H1 (cell line): ENCODE measurements around the gene GRIK2. TPM values are rescaled to one million over a fixed set of nuclear protein-coding genes. Genes with fewer than 3 reads are reported as not detected.

ENCODE experiments used
- CREB1 ChIP-seq: IDR thresholded peaks from 2 replicates; pipeline ENCODE4 v1.6.1; 2012; ENCODE audit warnings: inconsistent platforms
- FOSL1 ChIP-seq: IDR thresholded peaks from 2 replicates; pipeline ENCODE4 v1.6.1; 2011; ENCODE audit warnings: mild to moderate bottlenecking, low read depth, low read length, moderate library complexity; ENCODE audit not compliant: insufficient read depth
- HDAC6 ChIP-seq: IDR thresholded peaks from one replicate; pipeline ENCODE4 v1.7.1; 2012; ENCODE audit warnings: low read depth, mild to moderate bottlenecking, inconsistent platforms, low read length, moderate library complexity
- JUND ChIP-seq: IDR thresholded peaks from 2 replicates; pipeline ENCODE4 v1.6.1; 2011; ENCODE audit warnings: mild to moderate bottlenecking, improper control_type of control experiment, low read length
- NRF1 ChIP-seq: IDR thresholded peaks from 2 replicates; pipeline ENCODE4 v1.6.1; 2011; ENCODE audit warnings: mild to moderate bottlenecking, low read depth, low read length, improper control_type of control experiment
- RAD21 ChIP-seq, 2 experiments: IDR thresholded peaks in 1 of 2; conservative IDR thresholded peaks in 1 of 2; 2 replicates each; pipeline ENCODE4 v1.6.1; 2011; ENCODE audit warnings: low read depth in 2 of 2, low read length in 2 of 2, improper control_type of control experiment in 1 of 2, inconsistent platforms in 1 of 2, mild to moderate bottlenecking in 1 of 2, moderate library complexity in 1 of 2
- RXRA ChIP-seq: IDR thresholded peaks from 2 replicates; pipeline ENCODE4 v1.6.1; 2011; ENCODE audit warnings: low read depth, mild to moderate bottlenecking, low read length, moderate library complexity; ENCODE audit not compliant: insufficient read depth
- SIN3A ChIP-seq, 2 experiments: IDR thresholded peaks in 1 of 2; conservative IDR thresholded peaks in 1 of 2; 2 replicates each; pipeline ENCODE4 v1.6.1; 2011 to 2012; ENCODE audit warnings: low read length in 2 of 2, improper control_type of control experiment in 1 of 2, low read depth in 1 of 2, mild to moderate bottlenecking in 1 of 2
- SP4 ChIP-seq: IDR thresholded peaks from 2 replicates; pipeline ENCODE4 v1.6.1; 2012; ENCODE audit warnings: low read length, inconsistent platforms
- TAF1 ChIP-seq: IDR thresholded peaks from 2 replicates; pipeline ENCODE4 v1.6.1; 2011; ENCODE audit warnings: mild to moderate bottlenecking, low read depth, low read length
- polyA plus RNA-seq, 7 experiments: library from polyadenylated mRNA; depleted of rRNA in 3 of 7; stranded (reverse) in 5 of 7; unstranded in 2 of 7; fragments of >200 nt in 5 of 7; fragments of 200-250 nt in 2 of 7; gene quantifications; 1 replicate in 5 of 7; 2 replicates in 1 of 7; 4 replicates in 1 of 7; pipeline versions ENCODE4 v1.2.1 to v1.2.3, GENCODE V29; 2011 to 2013; ENCODE audit warnings: missing spikeins in 2 of 7, mixed read lengths in 2 of 7
- total RNA-seq: library from RNA; stranded (reverse); fragmentation: NEBNext Ultra II Directional; extraction: Animal tissue kit (Norgen Biotek cat#: 25700); gene quantifications from 2 replicates; pipeline ENCODE4 v1.2.1, GENCODE V29; 2021
- TF ChIP-seq, protein P1 (sequence below): fragments of 300-600 bp; sonication (generic); IDR thresholded peaks from 2 replicates; pipeline ENCODE4 v1.7.1; 2012; ENCODE audit warnings: low read length, moderate library complexity, mild to moderate bottlenecking, inconsistent platforms; ENCODE audit not compliant: insufficient replicate concordance

The GRIK2 gene
- total and polyA plus RNA-seq, 2 of the 8 experiments (the other 6 are each of a cell fraction or from before 2014, with no cell fraction given), result 1.8 to 2.2 TPM

- TF ChIP-seq, protein P1, sequence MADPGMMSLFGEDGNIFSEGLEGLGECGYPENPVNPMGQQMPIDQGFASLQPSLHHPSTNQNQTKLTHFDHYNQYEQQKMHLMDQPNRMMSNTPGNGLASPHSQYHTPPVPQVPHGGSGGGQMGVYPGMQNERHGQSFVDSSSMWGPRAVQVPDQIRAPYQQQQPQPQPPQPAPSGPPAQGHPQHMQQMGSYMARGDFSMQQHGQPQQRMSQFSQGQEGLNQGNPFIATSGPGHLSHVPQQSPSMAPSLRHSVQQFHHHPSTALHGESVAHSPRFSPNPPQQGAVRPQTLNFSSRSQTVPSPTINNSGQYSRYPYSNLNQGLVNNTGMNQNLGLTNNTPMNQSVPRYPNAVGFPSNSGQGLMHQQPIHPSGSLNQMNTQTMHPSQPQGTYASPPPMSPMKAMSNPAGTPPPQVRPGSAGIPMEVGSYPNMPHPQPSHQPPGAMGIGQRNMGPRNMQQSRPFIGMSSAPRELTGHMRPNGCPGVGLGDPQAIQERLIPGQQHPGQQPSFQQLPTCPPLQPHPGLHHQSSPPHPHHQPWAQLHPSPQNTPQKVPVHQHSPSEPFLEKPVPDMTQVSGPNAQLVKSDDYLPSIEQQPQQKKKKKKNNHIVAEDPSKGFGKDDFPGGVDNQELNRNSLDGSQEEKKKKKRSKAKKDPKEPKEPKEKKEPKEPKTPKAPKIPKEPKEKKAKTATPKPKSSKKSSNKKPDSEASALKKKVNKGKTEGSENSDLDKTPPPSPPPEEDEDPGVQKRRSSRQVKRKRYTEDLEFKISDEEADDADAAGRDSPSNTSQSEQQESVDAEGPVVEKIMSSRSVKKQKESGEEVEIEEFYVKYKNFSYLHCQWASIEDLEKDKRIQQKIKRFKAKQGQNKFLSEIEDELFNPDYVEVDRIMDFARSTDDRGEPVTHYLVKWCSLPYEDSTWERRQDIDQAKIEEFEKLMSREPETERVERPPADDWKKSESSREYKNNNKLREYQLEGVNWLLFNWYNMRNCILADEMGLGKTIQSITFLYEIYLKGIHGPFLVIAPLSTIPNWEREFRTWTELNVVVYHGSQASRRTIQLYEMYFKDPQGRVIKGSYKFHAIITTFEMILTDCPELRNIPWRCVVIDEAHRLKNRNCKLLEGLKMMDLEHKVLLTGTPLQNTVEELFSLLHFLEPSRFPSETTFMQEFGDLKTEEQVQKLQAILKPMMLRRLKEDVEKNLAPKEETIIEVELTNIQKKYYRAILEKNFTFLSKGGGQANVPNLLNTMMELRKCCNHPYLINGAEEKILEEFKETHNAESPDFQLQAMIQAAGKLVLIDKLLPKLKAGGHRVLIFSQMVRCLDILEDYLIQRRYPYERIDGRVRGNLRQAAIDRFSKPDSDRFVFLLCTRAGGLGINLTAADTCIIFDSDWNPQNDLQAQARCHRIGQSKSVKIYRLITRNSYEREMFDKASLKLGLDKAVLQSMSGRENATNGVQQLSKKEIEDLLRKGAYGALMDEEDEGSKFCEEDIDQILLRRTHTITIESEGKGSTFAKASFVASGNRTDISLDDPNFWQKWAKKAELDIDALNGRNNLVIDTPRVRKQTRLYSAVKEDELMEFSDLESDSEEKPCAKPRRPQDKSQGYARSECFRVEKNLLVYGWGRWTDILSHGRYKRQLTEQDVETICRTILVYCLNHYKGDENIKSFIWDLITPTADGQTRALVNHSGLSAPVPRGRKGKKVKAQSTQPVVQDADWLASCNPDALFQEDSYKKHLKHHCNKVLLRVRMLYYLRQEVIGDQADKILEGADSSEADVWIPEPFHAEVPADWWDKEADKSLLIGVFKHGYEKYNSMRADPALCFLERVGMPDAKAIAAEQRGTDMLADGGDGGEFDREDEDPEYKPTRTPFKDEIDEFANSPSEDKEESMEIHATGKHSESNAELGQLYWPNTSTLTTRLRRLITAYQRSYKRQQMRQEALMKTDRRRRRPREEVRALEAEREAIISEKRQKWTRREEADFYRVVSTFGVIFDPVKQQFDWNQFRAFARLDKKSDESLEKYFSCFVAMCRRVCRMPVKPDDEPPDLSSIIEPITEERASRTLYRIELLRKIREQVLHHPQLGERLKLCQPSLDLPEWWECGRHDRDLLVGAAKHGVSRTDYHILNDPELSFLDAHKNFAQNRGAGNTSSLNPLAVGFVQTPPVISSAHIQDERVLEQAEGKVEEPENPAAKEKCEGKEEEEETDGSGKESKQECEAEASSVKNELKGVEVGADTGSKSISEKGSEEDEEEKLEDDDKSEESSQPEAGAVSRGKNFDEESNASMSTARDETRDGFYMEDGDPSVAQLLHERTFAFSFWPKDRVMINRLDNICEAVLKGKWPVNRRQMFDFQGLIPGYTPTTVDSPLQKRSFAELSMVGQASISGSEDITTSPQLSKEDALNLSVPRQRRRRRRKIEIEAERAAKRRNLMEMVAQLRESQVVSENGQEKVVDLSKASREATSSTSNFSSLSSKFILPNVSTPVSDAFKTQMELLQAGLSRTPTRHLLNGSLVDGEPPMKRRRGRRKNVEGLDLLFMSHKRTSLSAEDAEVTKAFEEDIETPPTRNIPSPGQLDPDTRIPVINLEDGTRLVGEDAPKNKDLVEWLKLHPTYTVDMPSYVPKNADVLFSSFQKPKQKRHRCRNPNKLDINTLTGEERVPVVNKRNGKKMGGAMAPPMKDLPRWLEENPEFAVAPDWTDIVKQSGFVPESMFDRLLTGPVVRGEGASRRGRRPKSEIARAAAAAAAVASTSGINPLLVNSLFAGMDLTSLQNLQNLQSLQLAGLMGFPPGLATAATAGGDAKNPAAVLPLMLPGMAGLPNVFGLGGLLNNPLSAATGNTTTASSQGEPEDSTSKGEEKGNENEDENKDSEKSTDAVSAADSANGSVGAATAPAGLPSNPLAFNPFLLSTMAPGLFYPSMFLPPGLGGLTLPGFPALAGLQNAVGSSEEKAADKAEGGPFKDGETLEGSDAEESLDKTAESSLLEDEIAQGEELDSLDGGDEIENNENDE, result peak; percentile 96
- no peak for TF ChIP-seq HDAC6
- TF ChIP-seq RXRA, result no peak
- TF ChIP-seq CREB1, result peak; percentile 61; the same call in 1 of the 2 replicates
- no peak for TF ChIP-seq SIN3A (conservative IDR thresholded peaks at IDR 0.05 in 1 of 2, IDR thresholded peaks at IDR 0.05 in 1 of 2; ENCODE audit: low read depth in 1 of 2, low read length in 2 of 2)
- TF ChIP-seq RAD21 (IDR thresholded peaks at IDR 0.05 in 1 of 2, conservative IDR thresholded peaks at IDR 0.05 in 1 of 2; ENCODE audit: low read depth in 2 of 2, low read length in 2 of 2), result no peak
- TF ChIP-seq TAF1, result no peak
- no peak for TF ChIP-seq FOSL1
- TF ChIP-seq JUND, result peak; percentile 93
- no peak for TF ChIP-seq SP4
- TF ChIP-seq NRF1, result no peak
These were observed 221.3 kb downstream of the GRIK2 start (continued) for GRCh38 chr6:101614774-101615173.
